NCI-H1092 (cell line): ENCODE results near the gene FAM131A.
"Not testable (repeated sequence)": the region's sequence is repeated elsewhere in the genome, so short reads cannot be mapped to it uniquely, and the experiment has no call there.

Experiments used
- DNase-seq: peaks from one replicate; lab custom pipeline; 2025; lab: John Stamatoyannopoulos, UW

Gene FAM131A

GRCh38 chr3:184339451-184340135 lies 2.2 kb downstream of the FAM131A start:
- not testable (repeated sequence) for DNase-seq

GRCh38 chr3:184341925-184342324 lies 4.5 kb downstream of the FAM131A start:
- no peak for DNase-seq

DNA sequence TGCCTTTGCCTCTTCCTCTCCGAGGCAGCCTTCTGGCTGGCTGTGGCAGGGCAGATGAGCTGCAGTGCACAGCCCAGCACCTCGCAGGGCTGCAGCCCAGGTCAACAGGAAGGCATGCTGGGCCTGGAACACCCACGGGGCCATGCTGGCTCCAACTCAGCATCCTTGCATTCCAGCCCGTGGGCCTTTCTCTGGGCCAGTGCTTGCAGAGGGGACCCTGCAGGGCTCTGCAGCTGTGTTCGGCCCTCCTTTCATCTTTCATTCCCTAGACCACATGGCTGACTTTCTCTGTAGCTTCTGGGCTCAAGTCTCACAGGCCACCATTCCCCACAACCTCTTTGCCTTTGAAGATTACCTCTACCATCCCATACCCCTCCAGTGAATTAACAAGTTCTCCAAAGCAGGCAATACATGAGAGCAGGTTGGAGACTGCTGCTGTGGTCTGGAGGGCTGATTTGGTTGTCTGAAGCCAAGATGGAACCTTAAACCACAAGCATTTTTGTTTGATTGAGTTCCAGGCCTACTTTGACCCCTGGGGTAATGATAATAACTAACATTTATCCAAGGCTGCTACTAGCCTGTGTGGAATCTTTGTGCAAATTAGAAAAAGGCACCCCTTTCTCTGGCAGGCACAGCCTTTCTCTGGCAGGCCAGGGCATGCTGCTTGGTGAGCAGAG lies 5.9 kb downstream of the FAM131A start:
- no peak for DNase-seq

GRCh38 chr3:184344579-184345316 lies 7.3 kb downstream of the FAM131A start:
- no peak for DNase-seq

GRCh38 chr3:184345317-184346144 lies 8.1 kb downstream of the FAM131A start:
- DNase-seq = no peak

DNA sequence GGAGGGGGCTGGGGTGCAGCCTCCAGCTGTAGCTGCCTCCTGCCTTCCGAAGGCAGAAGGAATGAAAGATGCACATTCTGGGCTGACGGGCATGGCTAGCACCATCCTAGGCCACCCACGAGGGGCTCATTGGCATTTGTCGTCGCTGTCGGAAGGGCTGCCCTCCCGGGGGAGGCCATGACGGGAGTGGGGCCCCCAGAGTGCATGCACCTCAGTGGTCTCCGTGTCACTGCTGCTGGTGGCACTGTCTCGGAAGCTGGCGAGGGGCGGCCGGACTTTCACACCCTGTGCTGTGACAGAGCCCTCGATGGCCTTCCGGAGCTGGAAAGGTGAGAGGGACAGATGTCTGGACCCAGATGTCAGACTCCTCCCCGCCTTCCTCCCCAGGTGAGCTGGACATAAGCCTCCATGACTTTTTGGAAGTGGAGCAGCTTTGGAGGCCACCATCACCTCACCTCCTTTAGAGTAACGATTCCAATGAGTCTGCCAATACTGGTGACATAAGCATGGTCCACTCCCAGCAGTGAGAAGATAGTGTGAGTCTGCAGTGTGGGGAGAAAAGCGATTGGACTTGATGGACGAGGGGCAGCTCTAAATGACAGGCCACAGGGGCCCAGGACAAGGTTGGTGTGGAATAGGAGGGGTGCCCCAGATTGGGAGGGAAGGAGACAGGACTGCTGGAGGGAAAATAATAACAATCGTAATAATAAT lies 9.2 kb downstream of the FAM131A start:
- DNase-seq = no peak

DNA sequence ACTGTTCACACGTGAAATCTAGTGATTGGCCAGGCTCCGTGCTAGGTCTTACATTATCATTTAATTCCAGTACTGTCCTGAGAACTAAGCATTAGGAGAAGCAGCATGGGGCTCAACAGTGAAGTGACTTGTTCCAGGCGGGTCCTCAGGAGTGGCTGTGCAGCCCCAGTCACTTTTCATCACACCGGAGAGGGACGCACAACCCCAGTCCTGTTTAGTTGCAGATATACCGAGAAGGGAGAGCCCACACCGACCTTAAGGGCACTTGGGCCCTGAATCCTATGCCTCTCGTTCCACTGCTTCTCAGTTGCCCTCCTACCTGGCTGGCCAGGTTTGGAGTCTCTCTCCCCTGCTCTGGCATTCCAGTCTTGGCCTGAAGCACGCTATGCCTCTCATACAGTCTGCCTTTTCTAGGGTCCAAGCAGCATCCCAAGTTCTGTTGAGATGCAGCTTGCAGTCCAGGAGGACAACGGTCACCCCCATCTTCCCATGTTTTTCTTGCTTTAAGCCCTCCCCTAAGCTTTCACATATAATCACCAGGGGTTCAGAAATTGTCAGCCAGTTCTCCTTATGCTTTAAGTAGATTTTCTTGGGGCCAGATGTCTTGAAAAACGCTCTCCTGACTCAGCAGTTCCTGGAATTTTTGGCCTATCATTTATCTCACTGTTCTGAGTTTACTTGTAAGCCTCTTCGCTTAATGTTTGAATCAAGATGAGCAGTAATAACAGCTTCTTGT lies 10.1 kb downstream of the FAM131A start:
- DNase-seq = no peak

GRCh38 chr3:184348057-184348382 lies 10.6 kb downstream of the FAM131A start:
- no peak for DNase-seq

DNA sequence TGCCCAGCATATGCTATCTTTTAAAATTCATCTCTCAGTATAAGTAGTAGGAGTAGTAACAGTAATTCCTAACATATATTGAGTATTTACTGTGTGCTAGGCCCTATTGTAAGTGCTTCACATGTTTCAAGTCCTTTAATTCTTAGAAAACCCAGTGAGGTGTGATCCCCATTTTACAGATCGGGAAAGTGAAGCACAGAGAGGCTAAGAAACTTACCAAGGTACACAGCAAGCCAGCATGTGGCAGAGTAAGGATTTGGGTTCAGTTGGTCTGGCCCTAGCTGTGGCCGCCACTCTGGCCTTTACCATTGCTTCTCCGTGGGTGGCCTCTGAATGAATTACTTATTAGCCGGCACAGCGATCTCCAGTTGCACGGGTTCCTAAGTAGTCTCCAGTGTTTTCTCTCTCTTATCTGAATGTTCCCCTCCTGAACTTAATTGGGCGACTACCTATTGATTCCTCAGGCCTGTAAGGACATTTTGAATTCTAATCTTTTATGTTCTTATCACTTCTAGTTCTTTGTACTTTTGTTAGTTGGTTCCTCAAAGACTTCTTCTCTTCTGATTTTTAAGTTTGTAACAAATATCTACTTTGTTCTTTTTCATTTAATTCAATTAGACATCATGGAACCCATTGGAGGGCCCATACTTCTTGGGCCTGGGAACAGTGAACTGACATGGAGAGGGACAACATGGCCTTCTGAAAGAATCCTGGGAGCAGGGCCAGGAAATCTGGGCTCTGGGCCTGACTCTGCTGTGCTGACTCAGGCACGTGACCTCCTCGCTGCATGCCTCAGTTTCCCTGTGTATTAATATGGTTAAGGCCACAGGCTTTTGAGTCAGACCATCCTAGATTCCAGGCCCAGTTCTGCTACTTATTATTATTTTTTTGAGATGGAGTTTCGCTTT lies 12.4 kb downstream of the FAM131A start:
- no peak for DNase-seq

- no peak for DNase-seq
Measured at GRCh38 chr3:184350618-184351017, 13.2 kb downstream of the FAM131A start.

- DNase-seq = no peak
Measured at GRCh38 chr3:184351511-184352148, 14.2 kb downstream of the FAM131A start.

DNA sequence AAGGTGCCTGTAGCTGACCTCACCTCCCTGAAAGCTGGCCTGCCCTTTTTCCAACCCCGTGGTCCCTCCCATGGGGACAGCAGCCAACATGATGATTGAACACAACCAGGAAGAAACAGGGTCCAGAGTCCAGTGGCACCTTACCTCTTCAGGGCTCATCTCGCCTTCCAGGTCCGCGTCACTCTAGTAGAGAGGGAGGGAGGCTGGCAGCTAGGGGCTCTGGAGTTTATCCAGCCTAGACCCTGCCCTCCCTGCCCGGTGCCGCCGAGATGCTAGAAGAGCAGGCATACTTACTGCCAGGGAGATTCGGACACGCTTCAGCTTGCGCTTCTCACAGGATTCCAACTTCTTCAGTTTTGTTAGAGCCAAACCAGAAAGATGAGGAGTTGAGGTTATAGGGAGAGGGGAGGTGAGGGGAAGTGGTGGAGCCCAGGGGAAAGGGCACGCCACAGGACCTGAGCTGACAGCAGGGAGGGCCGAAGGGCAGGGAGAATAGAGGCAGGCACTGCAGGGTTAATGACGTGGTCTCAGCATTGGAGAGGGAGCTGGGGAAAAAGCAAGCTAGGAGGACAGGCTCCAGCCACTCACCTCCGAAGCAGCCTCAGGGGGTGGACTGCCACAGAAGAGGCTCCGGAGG lies 14.9 kb downstream of the FAM131A start:
- DNase-seq = no peak

DNA sequence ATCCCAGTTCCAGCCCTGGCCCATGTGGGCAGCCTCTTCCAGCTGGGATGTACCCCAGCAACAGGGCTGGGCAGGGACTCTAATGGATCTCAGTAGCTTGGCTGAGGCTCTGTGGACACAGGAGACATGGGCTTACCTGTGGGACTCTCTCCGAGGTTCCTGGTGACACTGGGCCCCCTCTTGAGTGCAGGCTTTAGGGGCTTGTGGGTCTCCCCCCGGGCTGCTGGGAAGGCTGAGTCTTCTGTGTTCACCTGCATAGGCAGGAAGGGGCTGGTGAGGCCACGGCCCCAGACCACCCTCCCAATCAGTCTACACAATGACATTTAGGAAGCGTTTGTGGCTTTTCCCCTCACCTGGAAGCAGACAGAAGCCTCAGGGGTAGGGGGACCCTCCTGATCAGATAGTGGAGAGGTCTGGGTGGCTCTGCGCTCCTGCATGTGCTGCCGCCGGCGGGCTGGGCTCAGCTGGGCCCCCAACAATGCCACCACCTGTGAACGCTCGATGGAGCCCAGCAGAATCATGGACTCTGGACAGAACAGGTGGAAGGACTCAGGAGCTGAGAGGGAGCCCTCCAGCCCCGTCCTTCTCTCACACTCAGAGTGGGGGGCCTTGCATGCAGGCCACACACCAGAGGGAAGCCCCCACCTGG lies 15.6 kb downstream of the FAM131A start:
- no peak for DNase-seq

GRCh38 chr3:184353546-184353941 lies 16.1 kb downstream of the FAM131A start:
- no peak for DNase-seq

- no peak for DNase-seq
Measured at GRCh38 chr3:184354121-184354728, 16.8 kb downstream of the FAM131A start.

- DNase-seq = no peak
Measured at GRCh38 chr3:184354754-184355153, 17.4 kb downstream of the FAM131A start.

GRCh38 chr3:184355261-184356040 lies 18.1 kb downstream of the FAM131A start:
- no peak for DNase-seq
